ENCODE data around the gene MRPS34.

Gene MRPS34

DNA sequence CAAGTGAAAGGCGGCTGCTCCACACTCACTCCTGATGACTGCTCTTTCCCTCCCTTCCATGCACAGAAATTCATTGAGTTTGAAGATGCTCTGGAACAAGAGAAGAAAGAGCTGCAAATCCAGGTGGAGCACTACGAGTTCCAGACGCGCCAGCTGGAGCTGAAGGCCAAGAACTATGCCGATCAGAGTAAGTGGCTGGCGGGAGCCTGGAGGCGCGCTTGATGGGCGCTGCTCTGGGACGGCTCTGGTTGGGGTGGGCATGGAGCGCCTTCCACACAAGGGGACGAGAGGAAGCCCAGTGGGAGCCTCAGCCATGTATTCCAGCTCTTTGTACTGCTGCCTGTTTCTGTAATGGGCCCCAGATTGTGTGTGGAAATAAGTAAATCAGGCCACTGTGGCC, 48.4 kb downstream of the MRPS34 start:
- no peak for DNase-seq

DNA sequence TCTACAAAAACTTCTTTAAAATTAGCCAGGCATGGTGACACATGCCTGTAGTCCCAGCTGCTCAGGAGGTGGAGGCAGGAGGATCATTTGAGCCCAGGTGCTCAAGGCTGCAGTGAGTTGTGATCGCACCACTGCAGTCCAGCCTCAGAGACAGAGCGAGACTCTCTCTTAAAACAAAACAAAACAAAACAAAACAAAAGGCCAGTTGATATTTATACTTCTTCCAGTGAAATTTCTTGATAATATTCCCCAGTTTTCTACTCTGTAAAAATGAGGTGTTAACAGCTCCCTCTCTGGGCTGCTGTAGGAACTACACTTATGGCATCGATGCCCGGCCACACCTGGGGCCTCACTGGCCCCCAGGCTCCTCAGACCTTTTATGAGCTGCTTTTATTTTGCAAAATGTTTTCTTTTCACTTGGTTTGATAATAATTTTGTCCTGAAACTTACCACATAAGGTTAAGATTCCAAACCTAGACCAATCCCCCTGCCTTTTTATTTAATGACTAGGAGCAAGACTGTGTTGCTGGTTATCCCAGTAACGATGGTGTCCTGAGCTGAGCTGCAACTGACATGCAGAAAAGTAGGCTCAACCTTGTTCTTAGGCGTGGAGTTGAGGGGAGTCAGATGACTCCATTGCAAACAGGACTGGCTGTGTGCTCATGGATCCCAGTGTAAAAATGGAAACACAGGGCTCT, 49.3 kb downstream of the MRPS34 start:
- peak; percentile 51 for DNase-seq
